AG09309 (cell line): ENCODE data around the gene SETD2.

Source experiments
- DNase-seq: peaks from one replicate; pipeline ENCODE4 v3.0.0-alpha.2; 2010; ENCODE audit warnings: low read depth
- H3K4me3 ChIP-seq: 2 replicates; pipeline ENCODE4 v1.5.1; 2011; ENCODE audit warnings: mild to moderate bottlenecking, low read depth, low read length, moderate library complexity; ENCODE audit not compliant: control insufficient read depth
- CTCF ChIP-seq: IDR thresholded peaks from 2 replicates; pipeline ENCODE4 v1.5.1; 2011; ENCODE audit warnings: mild to moderate bottlenecking, low read depth, low read length, inconsistent platforms; ENCODE audit not compliant: insufficient read depth, control insufficient read depth; ENCODE audit errors: missing control alignments

Gene SETD2

GRCh38 chr3:47024932-47025331 lies 139.0 kb downstream of the SETD2 start:
- no peak overlapping the region for H3K4me3 ChIP-seq
- DNase-seq, result no peak
- TF ChIP-seq CTCF, result no peak

DNA sequence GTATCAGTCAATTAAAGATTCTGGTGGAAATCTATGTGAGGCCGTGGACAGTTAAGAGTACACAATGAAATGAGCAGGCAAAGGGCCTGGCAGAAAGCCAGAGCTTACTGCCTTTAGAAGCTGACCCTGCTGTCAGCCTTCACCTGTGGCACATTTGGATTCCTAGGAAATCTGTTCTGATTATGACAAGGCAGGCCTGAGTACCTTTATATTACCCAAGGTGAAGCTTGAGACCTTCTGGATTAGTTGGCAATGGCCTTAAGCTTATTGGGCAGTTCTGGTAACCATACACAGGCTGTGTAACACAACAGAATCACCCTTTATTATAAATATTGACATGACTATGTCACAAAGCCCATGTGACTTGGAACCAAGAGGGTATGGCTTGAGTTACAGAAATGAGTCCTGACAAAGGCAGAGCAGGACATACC lies 141.3 kb downstream of the SETD2 start:
- TF ChIP-seq CTCF, result no peak
- no peak for DNase-seq
- no peak overlapping the region for H3K4me3 ChIP-seq

GRCh38 chr3:47020311-47020710 lies 143.6 kb downstream of the SETD2 start:
- no peak overlapping the region for H3K4me3 ChIP-seq
- no peak for TF ChIP-seq CTCF
- no peak for DNase-seq

DNA sequence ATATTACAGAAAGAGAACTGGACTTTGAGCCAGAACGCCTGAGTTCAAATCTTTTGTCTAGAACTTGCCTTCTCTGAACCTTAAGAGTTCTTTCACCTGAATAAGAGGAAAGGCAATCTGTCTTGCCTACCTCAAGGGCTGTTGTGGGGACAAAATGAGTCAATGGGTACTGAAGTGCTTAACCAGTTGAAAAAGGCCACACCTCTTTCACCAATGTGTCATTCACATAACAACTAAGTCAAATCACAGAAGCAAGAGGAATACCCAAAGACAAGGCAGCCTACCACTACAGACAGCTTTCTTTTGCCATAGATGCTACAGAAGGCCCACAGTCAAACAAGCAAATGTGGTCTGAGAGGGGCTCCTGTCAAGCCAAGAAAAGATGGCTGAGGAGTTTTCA lies 144.7 kb downstream of the SETD2 start:
- no peak for TF ChIP-seq CTCF
- DNase-seq, result no peak
- no peak overlapping the region for H3K4me3 ChIP-seq

GRCh38 chr3:47018269-47018611 lies 145.7 kb downstream of the SETD2 start:
- no peak for DNase-seq
- no peak for TF ChIP-seq CTCF
- no peak overlapping the region for H3K4me3 ChIP-seq

DNA sequence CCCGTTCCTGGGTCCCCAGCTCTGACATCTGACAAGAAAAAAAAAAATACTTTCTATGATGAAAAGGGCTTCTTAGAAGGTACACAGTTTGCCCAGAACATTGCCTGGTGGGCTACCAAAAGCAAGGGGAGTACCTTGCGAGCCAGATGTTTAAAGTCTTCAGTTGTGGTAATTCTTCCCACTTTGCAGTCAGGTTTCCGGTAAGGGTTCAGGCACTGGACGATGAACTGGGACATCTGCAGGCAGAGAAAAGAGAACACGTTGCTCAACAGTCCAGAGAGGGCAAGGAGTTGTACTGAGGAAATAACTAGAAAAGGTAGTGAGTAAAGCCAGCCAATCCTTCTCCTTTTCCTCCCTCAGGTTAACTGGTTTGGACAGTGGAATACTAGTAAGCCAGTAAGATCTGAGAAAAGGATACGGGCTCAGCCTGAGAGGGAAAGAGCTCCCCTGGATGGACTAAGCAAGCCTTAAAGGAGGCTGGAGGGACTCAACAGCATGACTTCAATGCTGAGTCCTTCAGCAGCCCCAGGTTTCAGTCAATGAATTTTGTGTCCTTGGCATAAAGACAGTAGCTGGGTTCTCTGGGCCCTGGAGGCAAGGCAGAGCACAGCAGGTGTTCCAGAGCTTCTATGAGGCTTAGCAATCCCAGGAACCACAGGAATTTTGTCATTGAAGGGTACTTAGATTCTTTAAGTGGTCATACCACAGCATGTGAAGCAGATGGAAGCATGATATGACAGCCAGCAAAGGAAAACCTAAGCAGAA lies 146.2 kb downstream of the SETD2 start:
- DNase-seq, result no peak
- TF ChIP-seq CTCF, result no peak
- no peak overlapping the region for H3K4me3 ChIP-seq

DNA sequence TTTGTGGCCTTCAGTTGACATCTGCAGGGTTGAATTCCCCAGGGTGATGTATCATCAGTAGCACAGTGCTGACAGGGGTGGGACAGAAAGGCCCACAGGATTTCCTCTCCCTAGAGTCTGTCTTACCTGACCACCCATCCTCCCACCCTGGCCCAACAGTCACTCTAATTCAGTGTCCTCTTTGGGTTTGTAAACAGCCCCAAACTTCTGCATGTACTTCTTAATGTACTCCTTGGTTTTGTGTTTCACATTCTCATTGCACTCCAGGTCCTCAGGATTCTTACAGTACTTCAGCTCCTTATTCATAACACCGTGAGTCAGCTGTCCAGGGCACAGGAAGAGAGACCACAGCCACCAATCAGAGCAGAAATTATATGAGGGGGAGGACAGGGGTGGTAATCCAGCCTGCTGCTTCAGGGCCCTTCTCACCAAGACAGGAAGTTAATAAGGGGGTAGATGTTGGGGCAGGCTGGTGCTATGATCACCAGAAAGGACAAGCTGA lies 146.9 kb downstream of the SETD2 start:
- peak; percentile 29 for DNase-seq
- no peak overlapping the region for H3K4me3 ChIP-seq
- no peak for TF ChIP-seq CTCF
